Ascending aorta (tissue), 2 donors: ENCODE measurements around the gene YPEL1. TPM values are rescaled to one million over a fixed set of nuclear protein-coding genes. Genes with fewer than 3 reads are reported as not detected.
A peak's percentile ranks its signal among the peaks of the same experiment; 100 is the strongest.

Experiments
- DNase-seq, 2 donors: peaks; one replicate each; pipeline ENCODE4 v3.0.0-alpha.2; 2019; ENCODE audit warnings: low spot score in 2 of 2
- H3K27ac ChIP-seq, 2 donors: fragments of 200-600 bp; sonication (generic); one replicate each; pipeline ENCODE4 v1.5.1; 2016 to 2017; ENCODE audit warnings: mild to moderate bottlenecking in 1 of 2
- H3K27me3 ChIP-seq: fragments of 200-600 bp; sonication (generic); one replicate; pipeline ENCODE4 v1.5.1; 2017
- H3K36me3 ChIP-seq, 2 donors: fragments of 200-600 bp; sonication (generic); one replicate each; pipeline ENCODE4 v1.5.1; 2016
- H3K4me1 ChIP-seq, 2 donors: fragments of 200-600 bp; sonication (generic); one replicate each; pipeline ENCODE4 v1.5.1; 2016 to 2017; ENCODE audit warnings: mild to moderate bottlenecking in 1 of 2
- H3K4me3 ChIP-seq, 2 donors: fragments of 200-600 bp; sonication (generic); one replicate each; pipeline ENCODE4 v1.5.1; 2016 to 2017; ENCODE audit warnings: mild to moderate bottlenecking in 1 of 2
- H3K9me3 ChIP-seq, 2 donors: fragments of 200-600 bp; sonication (generic); one replicate each; pipeline ENCODE4 v1.5.1; 2016
- intact Hi-C: fragments of 100-400 bp; cut with DNase I; formaldehyde crosslinking; loops from one replicate; pipeline ENCODE4 v1.15.1; 2023
- total RNA-seq: library from RNA; depleted of rRNA; stranded (reverse); fragments of >200 nt; gene quantifications from one replicate; pipeline ENCODE4 v1.1.0, GENCODE V29; 2016
- TF ChIP-seq, protein P1 (sequence below), 3 experiments: fragments of 200-600 bp in 2 of 3; fragments of 450-650 bp in 1 of 3; sonication (generic) in 2 of 3; IDR thresholded peaks; one replicate each; pipeline ENCODE4 v1.5.1; 2016 to 2019; ENCODE audit warnings: antibody characterized with exemption in 3 of 3, mild to moderate bottlenecking in 1 of 3, moderate library complexity in 1 of 3

YPEL1 gene
- total RNA-seq, 1 donor from 2014 or later: 1.1 TPM

DNA sequence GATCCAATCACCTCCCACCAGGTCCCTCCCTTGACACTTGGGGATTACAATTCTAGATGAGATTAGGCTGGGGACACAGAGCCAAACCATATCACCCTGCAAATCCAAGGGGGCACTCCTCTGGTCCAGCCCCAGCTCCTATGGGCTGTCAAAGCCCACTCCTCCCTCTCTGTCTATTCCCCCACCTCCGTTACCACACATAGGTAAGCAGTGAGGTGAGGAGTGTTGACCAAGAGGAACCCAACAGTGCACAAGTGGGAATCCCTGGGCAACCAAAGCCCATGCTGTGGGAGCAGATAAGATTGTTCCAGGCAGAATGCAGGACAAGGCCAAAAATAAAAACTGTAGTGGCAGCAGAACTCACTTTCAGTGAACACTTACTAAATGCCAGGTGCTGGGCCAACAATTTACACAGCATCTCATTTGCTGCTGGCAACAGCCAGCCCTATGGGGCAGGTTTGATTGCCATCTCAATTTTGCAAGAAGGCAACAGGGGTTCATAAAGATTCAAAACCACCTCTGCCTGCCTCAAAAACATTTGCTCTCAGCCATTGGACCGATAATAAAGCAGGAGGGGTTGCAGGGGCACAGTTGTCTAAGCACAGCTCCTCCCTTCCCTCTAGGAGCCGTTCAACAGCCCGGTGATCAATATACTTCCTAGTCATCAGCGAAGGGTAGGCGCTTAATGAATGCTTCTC lies 84.6 kb downstream of the YPEL1 start:
- H3K27ac ChIP-seq: no peak overlapping the region
- H3K9me3 ChIP-seq: no peaks in the 10 kb centered on the region
- no peaks in the 10 kb centered on the region for H3K27me3 ChIP-seq
- H3K36me3 ChIP-seq: peaks cover 0 to 5% of the 10 kb centered on the region in 2 donors
- H3K4me3 ChIP-seq: peak overlapping the region; percentile 52 to 69
- intact Hi-C loops: no loop called here
- TF ChIP-seq, protein P1, sequence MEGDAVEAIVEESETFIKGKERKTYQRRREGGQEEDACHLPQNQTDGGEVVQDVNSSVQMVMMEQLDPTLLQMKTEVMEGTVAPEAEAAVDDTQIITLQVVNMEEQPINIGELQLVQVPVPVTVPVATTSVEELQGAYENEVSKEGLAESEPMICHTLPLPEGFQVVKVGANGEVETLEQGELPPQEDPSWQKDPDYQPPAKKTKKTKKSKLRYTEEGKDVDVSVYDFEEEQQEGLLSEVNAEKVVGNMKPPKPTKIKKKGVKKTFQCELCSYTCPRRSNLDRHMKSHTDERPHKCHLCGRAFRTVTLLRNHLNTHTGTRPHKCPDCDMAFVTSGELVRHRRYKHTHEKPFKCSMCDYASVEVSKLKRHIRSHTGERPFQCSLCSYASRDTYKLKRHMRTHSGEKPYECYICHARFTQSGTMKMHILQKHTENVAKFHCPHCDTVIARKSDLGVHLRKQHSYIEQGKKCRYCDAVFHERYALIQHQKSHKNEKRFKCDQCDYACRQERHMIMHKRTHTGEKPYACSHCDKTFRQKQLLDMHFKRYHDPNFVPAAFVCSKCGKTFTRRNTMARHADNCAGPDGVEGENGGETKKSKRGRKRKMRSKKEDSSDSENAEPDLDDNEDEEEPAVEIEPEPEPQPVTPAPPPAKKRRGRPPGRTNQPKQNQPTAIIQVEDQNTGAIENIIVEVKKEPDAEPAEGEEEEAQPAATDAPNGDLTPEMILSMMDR (IDR thresholded peaks at IDR 0.05): no peak
- peaks cover 5 to 10% of the 10 kb centered on the region in 2 donors for H3K4me1 ChIP-seq
- DNase-seq: no peak

DNA sequence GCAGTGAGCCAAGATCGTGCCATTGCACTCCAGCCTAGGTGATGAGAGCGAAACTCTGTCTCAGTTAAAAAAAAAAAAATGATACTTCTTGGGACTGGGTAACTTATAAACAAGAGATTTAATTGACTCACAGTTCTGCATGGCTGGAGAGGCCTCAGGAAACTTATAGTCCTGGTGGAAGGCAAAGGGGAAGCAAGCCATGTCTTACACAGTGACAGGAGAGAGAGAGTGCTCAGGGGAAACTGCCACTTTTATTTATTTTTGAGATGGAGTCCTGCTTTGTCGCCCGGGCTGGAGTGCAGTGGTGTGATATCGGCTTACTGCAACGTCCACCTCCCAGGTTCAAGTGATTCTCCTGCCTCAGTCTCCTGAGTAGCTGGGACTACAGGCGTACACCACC lies 85.3 kb downstream of the YPEL1 start:
- Histone ChIP-seq H3K27ac (no peak overlapping the region), H3K36me3 (peaks cover 0 to 5% of the 10 kb centered on the region in 2 donors), H3K4me3 (no peak overlapping the region), H3K9me3 (no peaks in the 10 kb centered on the region), H3K27me3 (no peaks in the 10 kb centered on the region), H3K4me1 (peaks cover 5 to 10% of the 10 kb centered on the region in 2 donors)
- intact Hi-C loops: no loop called here
- TF ChIP-seq, protein P1 (IDR thresholded peaks at IDR 0.05): no peak
- DNase-seq: no peak

Other genes with a start within 250 kb of the YPEL1 start
- not detected for gene RIMBP3C, start 184.3 kb downstream of the YPEL1 start, total RNA-seq
- 22.0 TPM for gene UBE2L3, start 168.1 kb downstream of the YPEL1 start, total RNA-seq
- 80.8 TPM for gene YDJC, start 105.8 kb downstream of the YPEL1 start, total RNA-seq
- gene CCDC116, start 103.0 kb downstream of the YPEL1 start, total RNA-seq: not detected
- gene SDF2L1, start 93.5 kb downstream of the YPEL1 start, total RNA-seq: 37.4 TPM
- gene PPIL2, start 69.8 kb downstream of the YPEL1 start, total RNA-seq: 36.3 TPM
- gene MAPK1, start 131.9 kb upstream of the YPEL1 start, total RNA-seq: 43.3 TPM
- 76.0 TPM for gene PPM1F, start 217.1 kb upstream of the YPEL1 start, total RNA-seq
- gene TOP3B, start 247.0 kb upstream of the YPEL1 start, total RNA-seq: 26.4 TPM